ENCODE measurements around the gene DPP6.

DPP6 gene

GRCh38 chr7:154568346-154568745, 516.1 kb downstream of the DPP6 start:
- DNase-seq, result no peak

- DNase-seq, result no peak
Observed at GRCh38 chr7:154569916-154570315, 517.7 kb downstream of the DPP6 start.

DNA sequence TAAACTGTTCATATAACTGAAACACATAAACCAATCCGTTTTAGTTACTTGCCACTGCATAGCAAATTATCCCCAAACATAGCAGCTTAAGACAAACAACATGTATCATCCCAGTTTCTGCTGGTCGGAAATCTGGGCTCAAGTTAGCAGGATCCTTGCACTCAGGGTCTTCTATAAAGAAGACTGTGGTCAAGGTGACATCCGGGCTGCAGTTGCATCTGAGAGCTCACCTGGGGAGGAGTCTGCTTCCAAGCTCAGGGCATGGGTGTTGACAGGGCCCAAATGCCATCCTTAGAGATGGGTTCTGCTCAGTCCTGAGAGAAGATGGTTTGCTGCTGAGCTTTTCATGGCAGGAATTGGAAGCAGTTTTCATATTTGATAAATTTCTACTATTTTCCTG, 519.6 kb downstream of the DPP6 start:
- DNase-seq, result no peak

DNA sequence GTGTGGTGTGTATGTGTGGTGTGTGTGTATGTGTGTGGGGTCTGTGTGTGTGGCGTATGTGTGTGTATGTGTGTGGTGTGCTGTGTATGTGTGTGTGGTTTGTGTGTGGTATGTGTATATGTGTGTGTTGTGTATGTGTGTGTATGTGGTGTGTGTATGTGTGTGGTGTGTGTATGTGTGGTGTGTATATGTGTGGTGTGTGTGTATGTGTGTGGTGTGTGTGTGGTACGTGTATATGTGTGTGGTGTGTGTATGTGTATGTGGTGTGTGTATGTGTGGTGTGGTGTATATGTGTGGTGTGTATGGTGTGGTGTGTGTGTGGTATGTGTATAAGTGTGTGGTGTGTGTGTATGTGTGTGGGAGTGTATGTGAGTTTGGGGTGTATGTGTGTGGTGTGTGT, 522.0 kb downstream of the DPP6 start:
- no peak for DNase-seq

DNA sequence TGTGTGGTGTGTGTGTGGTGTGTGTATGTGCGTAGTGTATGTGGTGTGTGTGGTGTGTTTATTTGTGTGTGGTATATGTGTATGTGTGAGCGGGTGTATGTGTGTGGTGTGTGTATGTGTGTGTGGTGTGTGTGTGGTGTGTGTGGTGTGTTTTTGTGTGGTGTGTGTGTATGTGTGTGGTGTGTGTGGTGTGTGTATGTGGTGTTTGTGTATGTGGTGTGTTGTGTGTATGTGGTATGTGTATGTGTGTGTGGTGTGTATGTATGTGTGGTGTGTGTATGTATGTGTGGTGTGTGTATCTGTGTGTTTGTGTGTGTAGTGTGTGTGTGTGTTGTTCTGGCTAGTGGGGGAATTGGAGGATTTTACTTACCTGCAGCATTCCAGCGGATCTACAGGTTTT, 523.3 kb downstream of the DPP6 start:
- DNase-seq, result no peak

DNA sequence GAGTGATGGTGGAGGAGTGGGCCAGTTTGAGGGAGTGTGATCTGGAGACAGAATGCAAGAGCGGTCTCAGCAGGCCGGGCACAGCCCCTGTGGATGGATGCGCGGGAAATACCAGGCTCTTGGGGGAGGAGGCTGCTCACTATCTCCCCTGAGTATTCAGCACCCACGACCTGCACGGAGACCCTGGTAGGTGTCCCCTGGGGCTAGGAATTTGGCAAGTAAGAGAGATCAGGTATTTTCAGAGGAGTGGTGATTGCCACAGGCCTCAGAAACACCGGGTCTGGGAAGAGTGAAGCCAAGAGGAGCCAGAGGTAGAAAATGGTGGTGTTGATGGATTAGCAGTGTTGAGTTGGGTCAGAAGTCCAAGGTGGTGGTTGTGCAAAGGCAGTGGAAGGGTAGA, 524.4 kb downstream of the DPP6 start:
- DNase-seq, result no peak

DNA sequence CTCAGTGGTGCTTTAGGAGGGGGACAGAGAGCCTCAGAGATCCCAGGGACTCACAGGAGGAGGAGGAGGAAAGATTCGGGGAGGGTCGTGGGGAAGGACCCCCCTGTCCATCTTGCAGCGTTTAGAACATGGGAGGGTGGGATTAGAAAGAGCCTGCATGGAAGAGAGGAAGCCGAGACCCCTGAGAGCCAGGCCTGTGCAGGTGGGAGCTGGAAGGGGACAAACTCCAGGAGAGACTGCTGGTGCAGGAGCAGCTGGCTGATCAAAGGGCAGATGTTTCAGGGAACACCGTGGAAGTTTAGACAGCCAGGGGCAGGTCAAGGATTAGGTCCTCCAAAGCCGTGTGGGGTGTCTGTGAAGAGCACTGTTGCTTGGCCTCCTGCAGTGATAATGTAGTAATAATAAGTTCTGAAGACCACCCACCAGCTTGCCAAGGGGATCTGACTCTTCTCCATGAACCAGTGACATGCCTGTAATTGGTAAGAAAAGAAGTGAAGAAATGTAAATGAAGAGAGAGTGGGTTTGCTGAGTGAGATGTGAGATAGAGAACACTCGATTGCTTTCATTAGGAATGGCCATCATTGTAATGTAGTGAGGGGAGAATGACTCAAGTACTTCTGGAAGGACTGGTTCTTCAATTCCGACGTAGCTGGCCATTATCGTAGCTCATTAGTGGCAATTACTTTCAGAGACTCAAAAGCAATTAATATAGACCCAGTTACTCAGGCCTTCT, 525.1 kb downstream of the DPP6 start:
- no peak for DNase-seq

DNA sequence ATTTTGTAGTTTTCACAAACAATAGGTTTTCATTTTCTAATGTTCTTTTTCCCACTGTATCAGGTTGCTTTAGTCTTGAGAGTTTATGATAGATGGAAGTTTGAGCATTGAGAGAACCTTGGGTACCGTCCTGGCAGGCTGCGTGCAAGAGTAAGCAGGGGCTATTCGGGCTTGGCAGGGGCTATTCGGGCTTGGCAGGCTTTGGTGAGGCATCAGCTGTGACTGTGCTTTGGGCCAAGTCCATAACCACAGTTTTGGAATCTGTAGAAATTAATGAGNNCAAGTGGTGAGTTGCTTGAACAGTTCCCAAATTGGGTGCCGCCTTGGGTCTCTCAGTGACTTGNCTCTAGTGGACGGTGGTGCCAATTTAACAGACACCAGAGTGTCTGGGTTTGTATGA, 526.1 kb downstream of the DPP6 start:
- no peak for DNase-seq

DNA sequence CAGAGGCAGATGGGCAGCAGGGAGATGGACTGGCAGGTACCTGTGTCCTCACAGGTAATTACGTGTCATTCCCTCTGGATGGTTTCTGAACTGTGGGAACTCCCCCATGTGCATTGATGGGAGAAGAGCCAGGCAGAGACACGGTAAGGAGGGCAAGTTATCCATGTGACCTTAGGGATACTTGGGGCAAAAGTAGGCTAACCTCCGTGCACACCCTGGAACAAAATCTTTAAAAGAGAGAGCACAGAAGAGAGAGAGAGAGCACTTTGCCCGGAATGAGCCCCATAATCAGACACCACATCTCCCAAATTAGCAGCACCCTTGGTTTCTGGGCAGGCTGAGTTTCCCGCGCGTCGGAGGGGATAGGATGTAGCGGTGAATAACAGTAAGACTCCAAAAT, 527.5 kb downstream of the DPP6 start:
- DNase-seq, result no peak

DNA sequence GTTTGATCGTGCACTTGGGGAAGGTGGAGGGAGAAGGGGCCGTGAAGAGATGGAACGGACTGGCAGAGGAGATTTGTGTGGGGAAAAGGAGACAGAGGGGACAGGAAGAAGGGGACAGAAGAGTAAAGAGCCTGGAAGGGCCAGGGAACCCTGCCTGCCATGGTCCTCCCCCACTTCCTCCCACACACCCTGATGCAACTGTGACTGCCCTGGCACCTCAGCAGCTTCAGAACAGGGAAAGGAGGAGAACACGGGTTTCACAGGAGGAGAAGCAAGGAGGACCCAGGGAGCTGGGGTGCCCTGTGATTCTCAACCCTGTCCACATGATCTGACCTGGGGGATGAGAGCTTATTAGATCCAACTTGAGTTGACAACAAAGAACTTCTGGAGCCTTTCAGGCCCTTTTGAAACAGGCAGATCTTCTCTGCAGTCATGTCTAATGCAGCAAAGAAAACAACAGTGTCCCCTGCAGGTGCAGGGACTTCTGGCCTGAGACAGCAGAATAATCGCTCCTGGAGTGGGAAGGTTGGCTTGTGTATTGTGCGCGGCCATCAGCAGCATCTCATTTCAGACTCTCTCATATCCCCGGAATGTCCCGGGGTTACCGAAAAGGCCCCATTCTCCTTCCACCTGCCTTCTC, 529.2 kb downstream of the DPP6 start:
- no peak for DNase-seq

- DNase-seq, result no peak
Observed at GRCh38 chr7:154583454-154583853, 531.3 kb downstream of the DPP6 start.

- DNase-seq, result no peak
Observed at GRCh38 chr7:154584352-154585252, 532.4 kb downstream of the DPP6 start.

DNA sequence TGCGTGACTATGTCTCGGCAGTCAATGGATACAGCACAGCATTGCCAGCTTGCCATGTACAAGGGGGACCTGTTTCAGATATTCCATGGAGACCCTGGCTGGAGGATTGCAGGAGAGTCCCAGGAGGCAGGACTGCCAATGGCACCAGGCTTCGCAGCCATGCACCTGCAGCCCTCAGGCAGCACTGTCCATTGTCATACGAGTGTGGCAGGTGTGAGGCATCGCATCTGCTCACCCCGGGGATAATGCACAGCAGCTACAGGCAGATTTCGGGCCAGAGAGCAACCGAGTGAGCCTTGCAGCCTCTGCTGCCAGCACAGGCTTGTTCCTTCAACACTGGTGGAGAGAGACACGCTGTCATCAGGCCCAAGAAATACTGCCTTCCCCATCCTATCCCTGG, 535.6 kb downstream of the DPP6 start:
- no peak for DNase-seq

- DNase-seq, result no peak
Observed at GRCh38 chr7:154591544-154591943, 539.3 kb downstream of the DPP6 start.

GRCh38 chr7:154592388-154592787, 540.2 kb downstream of the DPP6 start:
- no peak for DNase-seq

DNA sequence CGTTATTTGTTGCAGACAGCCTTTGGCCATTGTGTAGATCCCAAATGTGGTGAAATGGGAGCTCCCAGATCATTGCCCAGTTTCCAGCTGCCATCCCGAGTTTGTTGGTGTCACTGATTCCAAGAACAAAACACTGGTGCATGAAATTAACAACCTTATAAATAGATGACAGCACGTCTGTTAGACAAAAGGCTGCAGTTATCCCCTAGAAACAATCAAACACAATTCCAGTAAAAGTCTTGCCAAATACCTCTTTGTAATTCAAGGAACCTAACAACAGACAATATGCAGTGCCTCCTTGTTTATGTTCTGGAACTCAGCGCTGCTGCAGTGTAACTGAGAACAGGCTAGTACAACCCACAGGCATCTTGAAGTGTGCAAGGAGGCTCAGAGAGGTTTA, 546.2 kb downstream of the DPP6 start:
- no peak for DNase-seq

GRCh38 chr7:154598864-154599263, 546.7 kb downstream of the DPP6 start:
- no peak for DNase-seq

DNA sequence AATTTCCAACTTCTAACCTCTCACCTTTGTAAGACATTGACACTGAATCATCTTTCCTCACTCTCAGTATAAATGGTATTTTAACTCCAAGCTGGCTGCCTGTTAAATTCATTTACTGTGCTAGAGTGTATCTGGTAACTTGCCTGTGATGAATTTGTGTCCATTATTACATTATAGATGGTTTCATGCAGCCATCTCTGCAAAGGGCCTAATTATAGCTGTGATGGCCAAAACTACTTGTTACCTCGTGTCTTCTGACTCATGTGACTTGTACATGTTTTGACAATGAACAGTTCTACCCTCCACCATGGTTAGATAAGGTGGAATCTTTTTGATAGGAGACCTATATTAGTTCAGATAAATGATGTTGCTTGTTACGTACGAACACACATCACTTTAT, 558.7 kb downstream of the DPP6 start:
- no peak for DNase-seq

- DNase-seq, result no peak
Observed at GRCh38 chr7:154613811-154614210, 561.6 kb downstream of the DPP6 start.

GRCh38 chr7:154620141-154620755, 568.0 kb downstream of the DPP6 start:
- DNase-seq, result no peak

- DNase-seq, result no peak
Observed at GRCh38 chr7:154623399-154623798, 571.2 kb downstream of the DPP6 start.

GRCh38 chr7:154627646-154628290, 575.6 kb downstream of the DPP6 start:
- DNase-seq, result no peak

DNA sequence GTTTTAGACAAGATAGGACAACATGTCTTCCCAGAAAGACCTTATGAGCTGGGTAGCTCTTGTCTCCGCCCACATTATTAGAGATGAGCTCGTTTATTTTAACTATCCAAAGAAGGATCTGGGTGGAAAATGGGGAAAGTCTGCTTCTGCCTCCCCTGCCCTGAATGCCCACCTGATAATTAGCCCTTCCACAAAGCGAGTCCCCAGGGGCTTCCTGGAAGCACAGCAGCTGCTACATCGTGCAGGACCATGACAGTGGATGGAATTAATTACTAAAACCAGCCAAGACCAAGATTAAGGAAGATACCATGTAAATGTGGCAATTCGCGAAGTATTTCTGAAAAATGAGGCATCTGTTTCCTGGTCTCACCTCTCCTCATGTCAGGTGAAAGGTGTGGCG, 576.4 kb downstream of the DPP6 start:
- DNase-seq, result no peak
